Measurements from ENCODE around the gene ATN1.
"Not testable (repeated sequence)": the region's sequence is repeated elsewhere in the genome, so short reads cannot be mapped to it uniquely, and the experiment has no call there.

The ATN1 gene

GRCh38 chr12:6889775-6890573 lies 37.8 kb upstream of the ATN1 start:
- Histone ChIP-seq H3K4me3 (ENCODE audit: low read depth, low read length) (peak overlapping the region; percentile 47; the same call in 1 of the 2 replicates), H3K27ac (ENCODE audit: low read depth, low read length) (peak overlapping the region; percentile 92)

GRCh38 chr12:6890789-6891645 lies 36.7 kb upstream of the ATN1 start:
- no peaks in the 10 kb centered on the region for H3K27me3 ChIP-seq (ENCODE audit: control insufficient read depth, insufficient read depth, low read length)
- H3K9ac ChIP-seq (ENCODE audit: low read depth, low read length): peak overlapping the region; percentile 70
- H3K4me1 ChIP-seq (ENCODE audit: control insufficient read depth, insufficient read depth, low read length): peaks cover 20% of the 10 kb centered on the region
- H3K9me3 ChIP-seq (ENCODE audit: control insufficient read depth, insufficient read depth, low read length): no peaks in the 10 kb centered on the region
- H3K27ac ChIP-seq (ENCODE audit: low read depth, low read length): peak overlapping the region; percentile 92
- no peaks in the 10 kb centered on the region for H3K36me3 ChIP-seq (ENCODE audit: control insufficient read depth, insufficient read depth, low read length)
- H3K4me3 ChIP-seq (ENCODE audit: low read depth, low read length): peak overlapping the region; percentile 66

More at GRCh38 chr12:6889775-6890573, 37.8 kb upstream of the ATN1 start:
- H3K27me3 ChIP-seq (ENCODE audit: control insufficient read depth, insufficient read depth, low read length); H3K36me3 ChIP-seq (ENCODE audit: control insufficient read depth, insufficient read depth, low read length); H3K9me3 ChIP-seq (ENCODE audit: control insufficient read depth, insufficient read depth, low read length): not testable (repeated sequence)
- H3K4me1 ChIP-seq (ENCODE audit: control insufficient read depth, insufficient read depth, low read length): peaks cover 28% of the 10 kb centered on the region
- peak overlapping the region; percentile 63 for H3K9ac ChIP-seq (ENCODE audit: low read depth, low read length)

GRCh38 chr12:6891646-6892001 lies 36.1 kb upstream of the ATN1 start:
- no peaks in the 10 kb centered on the region for H3K27me3 ChIP-seq (ENCODE audit: control insufficient read depth, insufficient read depth, low read length)
- H3K4me3 ChIP-seq (ENCODE audit: low read depth, low read length): peak overlapping the region; percentile 66
- peaks cover 20% of the 10 kb centered on the region for H3K4me1 ChIP-seq (ENCODE audit: control insufficient read depth, insufficient read depth, low read length)
- peak overlapping the region; percentile 70 for H3K9ac ChIP-seq (ENCODE audit: low read depth, low read length)
- peak overlapping the region; percentile 76 for H3K27ac ChIP-seq (ENCODE audit: low read depth, low read length)
- H3K9me3 ChIP-seq (ENCODE audit: control insufficient read depth, insufficient read depth, low read length): no peaks in the 10 kb centered on the region
- H3K36me3 ChIP-seq (ENCODE audit: control insufficient read depth, insufficient read depth, low read length): no peaks in the 10 kb centered on the region

- not testable (repeated sequence) for H3K27ac ChIP-seq (ENCODE audit: low read depth, low read length); H3K36me3 ChIP-seq (ENCODE audit: control insufficient read depth, insufficient read depth, low read length); H3K9ac ChIP-seq (ENCODE audit: low read depth, low read length); H3K9me3 ChIP-seq (ENCODE audit: control insufficient read depth, insufficient read depth, low read length); H3K4me3 ChIP-seq (ENCODE audit: low read depth, low read length); H3K27me3 ChIP-seq (ENCODE audit: control insufficient read depth, insufficient read depth, low read length)
- peaks cover 15% of the 10 kb centered on the region for H3K4me1 ChIP-seq (ENCODE audit: control insufficient read depth, insufficient read depth, low read length)
These were observed 35.1 kb upstream of the ATN1 start for GRCh38 chr12:6892683-6893082.

GRCh38 chr12:6894321-6894720 lies 33.4 kb upstream of the ATN1 start:
- Histone ChIP-seq H3K9ac (ENCODE audit: low read depth, low read length) (no peak overlapping the region), H3K4me1 (ENCODE audit: control insufficient read depth, insufficient read depth, low read length) (peaks cover 7% of the 10 kb centered on the region; the same call in 1 of the 2 replicates), H3K9me3 (ENCODE audit: control insufficient read depth, insufficient read depth, low read length) (no peaks in the 10 kb centered on the region), H3K4me3 (ENCODE audit: low read depth, low read length) (no peak overlapping the region), H3K27ac (ENCODE audit: low read depth, low read length) (no peak overlapping the region), H3K27me3 (ENCODE audit: control insufficient read depth, insufficient read depth, low read length) (no peaks in the 10 kb centered on the region), H3K36me3 (ENCODE audit: control insufficient read depth, insufficient read depth, low read length) (no peaks in the 10 kb centered on the region)

- Histone ChIP-seq H3K27me3 (ENCODE audit: control insufficient read depth, insufficient read depth, low read length) (no peaks in the 10 kb centered on the region), H3K9me3 (ENCODE audit: control insufficient read depth, insufficient read depth, low read length) (no peaks in the 10 kb centered on the region), H3K36me3 (ENCODE audit: control insufficient read depth, insufficient read depth, low read length) (no peaks in the 10 kb centered on the region), H3K4me3 (ENCODE audit: low read depth, low read length) (no peak overlapping the region), H3K9ac (ENCODE audit: low read depth, low read length) (no peak overlapping the region), H3K27ac (ENCODE audit: low read depth, low read length) (no peak overlapping the region), H3K4me1 (ENCODE audit: control insufficient read depth, insufficient read depth, low read length) (no peaks in the 10 kb centered on the region)
These were observed 30.8 kb upstream of the ATN1 start for GRCh38 chr12:6896846-6897435.

- Histone ChIP-seq H3K4me1 (ENCODE audit: control insufficient read depth, insufficient read depth, low read length) (peaks cover 10% of the 10 kb centered on the region), H3K9ac (ENCODE audit: low read depth, low read length) (no peak overlapping the region), H3K9me3 (ENCODE audit: control insufficient read depth, insufficient read depth, low read length) (no peaks in the 10 kb centered on the region), H3K4me3 (ENCODE audit: low read depth, low read length) (no peak overlapping the region), H3K36me3 (ENCODE audit: control insufficient read depth, insufficient read depth, low read length) (no peaks in the 10 kb centered on the region), H3K27me3 (ENCODE audit: control insufficient read depth, insufficient read depth, low read length) (no peaks in the 10 kb centered on the region), H3K27ac (ENCODE audit: low read depth, low read length) (no peak overlapping the region)
These were observed 28.3 kb upstream of the ATN1 start for GRCh38 chr12:6899427-6899826.

GRCh38 chr12:6899837-6900519 lies 27.8 kb upstream of the ATN1 start:
- Histone ChIP-seq H3K4me1 (ENCODE audit: control insufficient read depth, insufficient read depth, low read length) (peaks cover 10% of the 10 kb centered on the region), H3K27ac (ENCODE audit: low read depth, low read length) (no peak overlapping the region), H3K4me3 (ENCODE audit: low read depth, low read length) (no peak overlapping the region), H3K27me3 (ENCODE audit: control insufficient read depth, insufficient read depth, low read length) (no peaks in the 10 kb centered on the region), H3K9ac (ENCODE audit: low read depth, low read length) (no peak overlapping the region), H3K36me3 (ENCODE audit: control insufficient read depth, insufficient read depth, low read length) (no peaks in the 10 kb centered on the region), H3K9me3 (ENCODE audit: control insufficient read depth, insufficient read depth, low read length) (no peaks in the 10 kb centered on the region)

- Histone ChIP-seq H3K27me3 (ENCODE audit: control insufficient read depth, insufficient read depth, low read length) (0 out of 2 replicates have a peak, but pooled peaks cover 4% of the 10 kb centered on the region), H3K9me3 (ENCODE audit: control insufficient read depth, insufficient read depth, low read length) (no peaks in the 10 kb centered on the region), H3K36me3 (ENCODE audit: control insufficient read depth, insufficient read depth, low read length) (no peaks in the 10 kb centered on the region), H3K4me1 (ENCODE audit: control insufficient read depth, insufficient read depth, low read length) (peaks cover 14% of the 10 kb centered on the region), H3K9ac (ENCODE audit: low read depth, low read length) (no peak overlapping the region), H3K4me3 (ENCODE audit: low read depth, low read length) (no peak overlapping the region), H3K27ac (ENCODE audit: low read depth, low read length) (no peak overlapping the region)
These were observed 25.3 kb upstream of the ATN1 start for GRCh38 chr12:6902448-6902847.

GRCh38 chr12:6903722-6904121 lies 24.0 kb upstream of the ATN1 start:
- Histone ChIP-seq H3K27ac (ENCODE audit: low read depth, low read length) (peak overlapping the region; percentile 69), H3K9me3 (ENCODE audit: control insufficient read depth, insufficient read depth, low read length) (no peaks in the 10 kb centered on the region), H3K4me3 (ENCODE audit: low read depth, low read length) (no peak overlapping the region), H3K4me1 (ENCODE audit: control insufficient read depth, insufficient read depth, low read length) (peaks cover 14% of the 10 kb centered on the region), H3K36me3 (ENCODE audit: control insufficient read depth, insufficient read depth, low read length) (no peaks in the 10 kb centered on the region), H3K9ac (ENCODE audit: low read depth, low read length) (no peak overlapping the region), H3K27me3 (ENCODE audit: control insufficient read depth, insufficient read depth, low read length) (0 out of 2 replicates have a peak, but pooled peaks cover 4% of the 10 kb centered on the region)
